Measurements from ENCODE around the gene ISM1. TPM values are rescaled to one million over a fixed set of nuclear protein-coding genes. Genes with fewer than 3 reads are reported as not detected.

The ISM1 gene
- total and polyA plus RNA-seq, 2 experiments from 2014 or later = 0.15 to 0.63 TPM

DNA sequence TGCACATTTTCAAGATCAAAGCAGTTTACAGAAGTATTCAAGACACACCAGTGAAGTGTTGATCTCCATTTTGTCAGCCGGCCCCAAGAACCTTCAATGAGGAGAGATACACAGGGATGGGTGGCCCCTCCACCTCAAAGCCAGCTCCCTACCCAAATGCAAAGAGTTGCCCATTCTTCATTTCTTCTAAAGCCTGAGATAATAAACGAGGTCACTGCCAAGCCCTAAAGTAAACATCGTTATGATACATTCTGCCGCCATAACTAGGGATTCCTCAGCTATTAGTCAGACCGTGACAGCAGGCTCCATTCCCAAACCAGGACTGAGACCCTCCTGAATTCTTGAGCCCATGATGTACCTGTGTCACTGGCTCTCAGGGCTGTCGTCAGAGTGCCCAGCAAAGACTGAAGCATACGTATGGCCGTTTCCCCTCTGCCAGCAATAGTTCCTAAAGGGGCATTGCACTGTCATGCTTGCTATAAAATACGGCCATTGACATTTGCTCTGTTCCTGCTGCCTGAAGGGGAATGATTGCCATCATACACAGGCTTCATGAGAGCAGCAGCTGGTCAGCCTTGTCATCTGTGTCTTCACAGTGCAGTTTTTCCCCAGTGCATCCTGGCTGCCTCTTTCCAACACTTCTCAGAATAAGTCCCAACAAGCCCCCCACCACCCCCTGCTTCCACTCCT, 41.7 kb downstream of the ISM1 start (continued):
- TF ChIP-seq CTCF (conservative IDR thresholded peaks at IDR 0.05; ENCODE audit: low read depth in 2 of 2) = no peak
- TF ChIP-seq ZNF114 (CRISPR knock-in tag; IDR thresholded peaks at IDR 0.05) = no peak
- no peak for TF ChIP-seq EZH2 (IDR thresholded peaks at IDR 0.05; ENCODE audit: low read depth, unreplicated experiment)

- Mint-ChIP-seq H3K4me1 (no peaks in the 10 kb centered on the region), H3K27ac (no peak overlapping the region), H3K36me3 (ENCODE audit: low read depth) (no peaks in the 10 kb centered on the region), H3K27me3 (ENCODE audit: insufficient read depth, low read depth, poor library complexity) (no peaks in the 10 kb centered on the region), H3K4me3 (no peak overlapping the region), H3K9me3 (no peaks in the 10 kb centered on the region)
- Histone ChIP-seq H2AFZ (no peak overlapping the region), H3K4me2 (no peak overlapping the region), H4K20me1 (replicated peaks; ENCODE audit: insufficient read depth) (no peaks in the 10 kb centered on the region; the same call in 1 of the 2 replicates), H3F3A (replicated peaks; ENCODE audit: low read depth) (no peaks in the 10 kb centered on the region), H3K36me3 (ENCODE audit: insufficient read depth) (no peaks in the 10 kb centered on the region), H3K79me2 (replicated peaks; ENCODE audit: insufficient read depth) (no peaks in the 10 kb centered on the region), H3K27ac (ENCODE audit: low read depth) (no peak overlapping the region), H3K27me3 (ENCODE audit: insufficient read depth) (no peaks in the 10 kb centered on the region), H3K4me3 (no peak overlapping the region), H3K9me2 (ENCODE audit: insufficient read depth) (no peaks in the 10 kb centered on the region; the same call in 1 of the 2 replicates), H3K4me1 (ENCODE audit: insufficient read depth) (no peaks in the 10 kb centered on the region)
- ATAC-seq (no peak), DNase-seq (ENCODE audit: low spot score) (no peak)
- TF ChIP-seq REST (IDR thresholded peaks at IDR 0.05; ENCODE audit: unreplicated experiment) = no peak
- TF ChIP-seq POLR2AphosphoS5 (IDR thresholded peaks at IDR 0.05; ENCODE audit: low read depth) = no peak
- no peak for TF ChIP-seq ZNF462 (CRISPR knock-in tag; IDR thresholded peaks at IDR 0.05)
- TF ChIP-seq CREB1 (CRISPR knock-in tag; IDR thresholded peaks at IDR 0.05; ENCODE audit: low read depth) = no peak
- TF ChIP-seq ETS1 (IDR thresholded peaks at IDR 0.05) = no peak
- TF ChIP-seq CTCF (conservative IDR thresholded peaks at IDR 0.05; ENCODE audit: low read depth in 2 of 2) = no peak
- no peak for TF ChIP-seq ZNF331 (CRISPR knock-in tag; IDR thresholded peaks at IDR 0.05; ENCODE audit: low read depth)
Measured at GRCh38 chr20:13263451-13263850, 42.4 kb downstream of the ISM1 start.
